ENCODE measurements around the gene PLAAT5.

GRCh38 chr11:63527667-63528066 is 36.7 kb upstream of the PLAAT5 start:
- TF ChIP-seq CTCF (IDR thresholded peaks at IDR 0.05; ENCODE audit: insufficient read depth, low read length) (no peak), POLR2AphosphoS5 (IDR thresholded peaks at IDR 0.05; ENCODE audit: low read depth) (no peak), REST (IDR thresholded peaks at IDR 0.05; ENCODE audit: insufficient replicate concordance, low read depth) (no peak), SPI1 (IDR thresholded peaks at IDR 0.05; ENCODE audit: borderline replicate concordance, low read depth) (no peak)

Measured in HL-60 (cell line).